Osteocyte (in vitro differentiated cells): Measurements from ENCODE around the gene TTC7B. TPM values are rescaled to one million over a fixed set of nuclear protein-coding genes. Genes with fewer than 3 reads are reported as not detected.

ENCODE experiments used
- DNase-seq: peaks from one replicate; pipeline ENCODE4 v3.0.0; 2021; ENCODE audit warnings: mixed read lengths; ENCODE audit not compliant: unreplicated experiment; ENCODE audit errors: extremely low spot score
- H3K27ac Mint-ChIP-seq: one replicate; pipeline ENCODE4 v1.8.0; 2021; ENCODE audit warnings: mild to moderate bottlenecking, mixed read lengths; ENCODE audit not compliant: unreplicated experiment
- H3K27me3 Mint-ChIP-seq: one replicate; pipeline ENCODE4 v1.8.0; 2021; ENCODE audit warnings: mixed read lengths; ENCODE audit not compliant: unreplicated experiment
- H3K36me3 Mint-ChIP-seq: one replicate; pipeline ENCODE4 v1.8.0; 2021; ENCODE audit warnings: mixed read lengths; ENCODE audit not compliant: unreplicated experiment
- H3K4me1 Mint-ChIP-seq: one replicate; pipeline ENCODE4 v1.8.0; 2021; ENCODE audit warnings: mixed read lengths; ENCODE audit not compliant: unreplicated experiment
- H3K4me3 Mint-ChIP-seq: one replicate; pipeline ENCODE4 v1.8.0; 2021; ENCODE audit warnings: mild to moderate bottlenecking, moderate library complexity, mixed read lengths; ENCODE audit not compliant: unreplicated experiment
- H3K9me3 Mint-ChIP-seq: one replicate; pipeline ENCODE4 v1.8.0; 2021; ENCODE audit warnings: mixed read lengths; ENCODE audit not compliant: unreplicated experiment
- CTCF ChIP-seq: fragments of 200-600 bp; sonication (generic); IDR thresholded peaks from 2 replicates; pipeline ENCODE4 v1.5.0; 2021; ENCODE audit warnings: antibody characterized with exemption, mild to moderate bottlenecking, moderate library complexity
- total RNA-seq: library from RNA; stranded (reverse); gene quantifications from 2 replicates; pipeline ENCODE4 v1.2.1, GENCODE V29; 2021

TTC7B gene
- total RNA-seq, 1 donor from 2014 or later: 43.2 TPM

DNA sequence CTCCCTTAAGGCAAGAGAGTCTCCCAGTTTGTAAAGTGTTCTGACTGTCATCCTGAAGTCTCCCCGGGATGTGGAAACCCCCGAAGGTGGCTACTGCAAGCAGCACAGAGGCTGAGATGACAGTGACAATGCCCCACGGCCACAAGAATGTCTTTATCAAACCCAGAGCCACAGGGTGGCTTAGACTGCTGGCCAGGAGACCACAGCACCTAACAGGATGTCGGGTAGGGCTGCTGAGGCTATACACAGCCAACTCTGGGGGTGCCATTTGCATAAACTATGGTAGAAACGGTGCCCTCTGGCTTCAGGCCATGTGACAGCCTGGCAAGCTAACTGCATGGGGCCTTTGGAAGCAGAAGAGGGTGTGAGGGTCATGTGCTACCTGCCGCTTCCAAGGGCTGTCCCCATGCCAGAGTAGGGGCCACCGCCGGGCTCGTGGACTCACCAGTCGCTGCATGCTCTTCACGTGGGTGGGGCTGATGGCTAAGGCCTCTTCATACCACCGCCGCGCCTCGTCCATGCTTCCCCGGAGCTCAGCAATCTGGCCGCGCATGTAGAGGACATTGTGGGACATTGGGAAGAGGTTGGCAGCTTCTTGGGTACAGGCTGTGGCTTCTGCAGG is 238.5 kb downstream of the TTC7B start:
- no peak for TF ChIP-seq CTCF
- Mint-ChIP-seq H3K27ac (no peak overlapping the region), H3K36me3 (peaks cover 10% of the 10 kb centered on the region), H3K27me3 (no peaks in the 10 kb centered on the region), H3K4me1 (peaks cover 7% of the 10 kb centered on the region), H3K4me3 (no peak overlapping the region), H3K9me3 (no peaks in the 10 kb centered on the region)
- DNase-seq: no peak

GRCh38 chr14:90576981-90577660 is 239.1 kb downstream of the TTC7B start:
- Mint-ChIP-seq H3K4me3 (no peak overlapping the region), H3K9me3 (no peaks in the 10 kb centered on the region), H3K36me3 (peaks cover 15% of the 10 kb centered on the region), H3K27ac (no peak overlapping the region), H3K4me1 (peaks cover 7% of the 10 kb centered on the region), H3K27me3 (no peaks in the 10 kb centered on the region)
- DNase-seq: no peak
- no peak for TF ChIP-seq CTCF

- no peak for TF ChIP-seq CTCF
- Mint-ChIP-seq H3K27ac (no peak overlapping the region), H3K4me1 (peaks cover 7% of the 10 kb centered on the region), H3K36me3 (peaks cover 15% of the 10 kb centered on the region), H3K27me3 (no peaks in the 10 kb centered on the region), H3K9me3 (no peaks in the 10 kb centered on the region), H3K4me3 (no peak overlapping the region)
- DNase-seq: no peak
Measured at GRCh38 chr14:90576581-90576980, 239.6 kb downstream of the TTC7B start.

DNA sequence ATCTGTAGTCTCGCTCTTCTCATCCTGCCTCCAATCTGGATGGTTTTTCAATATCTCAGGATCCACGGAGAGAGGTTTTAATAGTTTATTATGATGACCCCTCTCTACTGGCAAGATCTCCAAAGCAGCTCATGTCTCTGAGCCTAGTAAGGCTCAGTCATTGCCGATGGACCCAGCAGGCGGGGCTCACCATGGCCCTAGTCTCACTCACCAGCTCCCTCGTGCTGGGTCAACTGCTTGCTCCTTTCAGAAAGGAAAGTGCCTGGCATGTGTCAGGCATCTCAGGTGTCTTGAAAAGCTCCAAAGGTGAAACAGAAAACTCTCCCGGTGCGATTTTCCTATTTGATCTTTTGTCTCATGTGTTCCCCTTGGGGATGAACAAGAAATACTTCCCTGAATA is 240.4 kb downstream of the TTC7B start:
- no peak overlapping the region for H3K4me3 Mint-ChIP-seq
- no peak for DNase-seq
- peaks cover 15% of the 10 kb centered on the region for H3K36me3 Mint-ChIP-seq
- peaks cover 3% of the 10 kb centered on the region for H3K4me1 Mint-ChIP-seq
- no peaks in the 10 kb centered on the region for H3K9me3 Mint-ChIP-seq
- H3K27ac Mint-ChIP-seq: no peak overlapping the region
- no peaks in the 10 kb centered on the region for H3K27me3 Mint-ChIP-seq
- TF ChIP-seq CTCF: no peak

DNA sequence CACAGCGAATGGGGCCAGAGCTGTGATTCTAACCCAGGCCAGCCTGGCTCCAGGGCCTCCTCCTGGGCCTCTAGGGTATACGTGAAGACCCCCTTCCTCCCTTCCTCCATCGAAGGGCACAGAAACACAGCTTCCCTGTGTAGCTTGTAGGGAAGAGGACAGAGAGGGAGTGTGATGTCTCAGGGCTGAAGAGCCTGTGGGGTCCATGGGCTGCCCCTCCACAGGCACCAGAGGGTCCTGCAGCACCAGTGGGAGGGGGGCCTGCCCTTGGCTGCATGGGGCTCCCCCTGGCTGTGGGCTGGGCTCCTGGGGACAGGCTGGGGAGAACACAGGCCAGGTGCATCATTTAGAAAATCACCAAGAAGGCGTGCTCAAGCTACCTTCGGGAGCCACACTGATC is 240.9 kb downstream of the TTC7B start:
- peaks cover 15% of the 10 kb centered on the region for H3K36me3 Mint-ChIP-seq
- no peak for DNase-seq
- H3K27me3 Mint-ChIP-seq: no peaks in the 10 kb centered on the region
- no peak overlapping the region for H3K27ac Mint-ChIP-seq
- TF ChIP-seq CTCF: no peak
- peaks cover under 1% of the 10 kb centered on the region for H3K4me1 Mint-ChIP-seq
- H3K9me3 Mint-ChIP-seq: no peaks in the 10 kb centered on the region
- no peak overlapping the region for H3K4me3 Mint-ChIP-seq
